HG03565 (cell line): Measurements from ENCODE around the gene PHF20.
"Not testable (repeated sequence)": the region's sequence is repeated elsewhere in the genome, so short reads cannot be mapped to it uniquely, and the experiment has no call there.

Source experiments
- ATAC-seq: cut with Tn5 transposase; IDR thresholded peaks from one replicate; pipeline ENCODE4 v1.9.1; 2021; ENCODE audit warnings: mild to moderate bottlenecking, moderate library complexity; ENCODE audit not compliant: unreplicated experiment

The PHF20 gene

DNA sequence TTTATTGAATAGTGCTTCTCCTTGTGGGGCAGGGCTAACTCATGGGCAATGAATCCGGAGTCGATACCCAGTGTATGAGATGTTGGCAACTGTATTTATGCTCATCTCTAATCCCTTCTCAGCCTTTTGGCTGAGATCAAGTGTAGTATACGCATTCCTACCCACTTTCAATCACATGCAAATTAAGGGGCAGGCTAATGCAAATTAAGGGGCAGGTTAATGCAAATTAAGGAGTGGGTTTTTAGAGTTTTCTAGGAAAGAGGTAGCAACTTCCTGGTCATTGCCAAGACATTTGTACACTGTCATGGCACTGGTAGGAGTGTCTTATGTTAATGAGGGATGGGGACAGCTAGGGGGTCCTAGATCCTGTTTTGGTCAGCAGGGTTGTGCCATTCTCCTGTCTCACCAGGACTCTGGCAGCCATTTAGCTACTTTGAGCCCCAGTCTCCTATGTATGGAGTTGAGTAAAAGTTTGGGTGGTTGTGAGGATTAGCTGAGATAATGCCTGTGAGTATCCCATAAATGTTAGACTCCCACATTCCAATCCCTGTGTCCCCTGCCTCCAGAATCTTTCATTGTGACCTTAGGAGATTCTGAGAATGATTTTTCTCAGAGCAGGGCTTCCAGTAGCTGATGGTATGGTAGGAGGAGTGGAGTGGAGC lies 196.3 kb downstream of the PHF20 start, which contains the start of gene CNBD2:
TSS of gene CNBD2 (plus strand) at position 612 of the 662 bp plus-strand sequence. CDS start 173 bp downstream, outside the sequence.
- no peak for ATAC-seq

DNA sequence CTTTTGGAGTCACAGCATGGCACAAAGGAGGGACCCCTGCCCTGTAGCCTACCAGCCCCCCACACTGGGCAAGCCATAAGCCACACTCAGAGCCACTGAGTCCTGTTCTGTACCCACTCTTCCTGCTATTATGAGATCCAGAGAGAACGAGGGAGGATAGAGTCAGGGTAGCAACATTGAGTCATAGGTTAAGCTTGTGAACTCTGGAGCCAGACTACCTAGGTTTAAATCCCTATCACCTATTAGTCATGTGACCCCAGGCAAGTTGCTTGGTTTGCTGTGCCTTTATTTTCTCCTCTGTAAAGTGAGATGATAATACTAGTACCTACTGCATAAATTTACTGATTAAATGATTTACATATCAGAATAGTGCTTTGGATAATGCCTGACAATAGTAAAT lies 197.1 kb downstream of the PHF20 start:
- ATAC-seq: no peak

GRCh38 chr20:35971981-35972380 lies 200.2 kb downstream of the PHF20 start:
- ATAC-seq: no peak

GRCh38 chr20:35972462-35972861 lies 200.6 kb downstream of the PHF20 start:
- ATAC-seq: no peak

GRCh38 chr20:35974256-35974655 lies 202.4 kb downstream of the PHF20 start:
- ATAC-seq: no peak

DNA sequence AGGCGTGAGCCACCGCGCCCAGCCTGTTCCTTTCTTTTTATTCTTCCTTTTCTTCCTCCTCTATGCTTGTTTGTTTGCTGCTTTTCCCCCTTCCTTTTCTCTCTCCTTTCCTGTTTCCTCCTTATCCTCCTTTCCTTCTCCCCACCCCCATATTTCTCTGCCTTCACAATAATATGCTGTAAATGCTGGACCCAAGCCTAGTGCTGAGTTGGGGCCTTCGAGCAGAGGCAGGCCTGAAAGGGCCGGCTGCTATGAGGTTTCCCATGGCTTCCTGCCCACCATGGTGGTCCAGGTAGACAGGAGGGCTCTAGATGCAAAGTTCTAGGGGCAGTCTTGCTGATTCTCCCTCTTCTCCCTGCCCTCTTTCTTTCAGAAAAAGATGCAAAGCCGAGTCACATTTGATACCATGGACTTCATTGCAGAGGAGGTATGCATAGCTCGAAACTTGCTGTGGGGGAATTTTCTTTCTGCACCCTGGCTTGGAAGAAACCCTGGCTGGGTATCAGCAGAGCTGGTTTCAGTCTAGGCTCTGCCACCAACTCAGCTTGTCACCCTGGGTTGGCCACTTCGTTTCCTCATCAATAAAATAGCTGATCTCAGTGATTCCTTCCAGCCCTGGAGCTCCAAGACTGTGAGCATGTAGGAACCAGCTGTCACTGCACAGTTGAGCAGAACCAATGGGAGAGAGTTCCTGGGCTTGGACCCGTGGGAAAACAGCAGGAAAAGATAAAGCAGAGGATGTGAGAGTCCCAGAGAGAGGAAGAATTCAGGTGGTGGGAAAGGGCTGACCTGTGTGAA lies 204.0 kb downstream of the PHF20 start:
- ATAC-seq: no peak

GRCh38 chr20:35978041-35978513 lies 206.3 kb downstream of the PHF20 start:
- no peak for ATAC-seq

DNA sequence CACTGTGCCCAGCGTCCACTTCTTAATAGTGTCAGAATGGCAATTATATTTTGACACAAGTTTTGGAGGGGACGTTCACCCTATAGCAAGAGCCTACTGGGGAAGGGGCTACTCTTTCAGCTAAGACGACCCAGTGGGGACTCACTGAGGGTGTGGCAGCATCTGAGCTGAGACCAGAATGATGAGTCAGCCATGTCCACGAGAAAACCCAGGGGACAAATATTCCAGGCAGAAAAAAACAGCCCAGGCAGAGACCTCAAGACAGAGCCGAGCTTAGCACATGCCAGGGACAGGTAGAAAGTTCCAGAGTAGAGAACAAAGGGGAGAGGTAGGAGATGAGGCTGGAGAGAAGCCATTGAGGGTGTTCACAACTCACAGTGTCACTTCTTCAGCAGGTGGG lies 207.7 kb downstream of the PHF20 start:
- no peak for ATAC-seq

DNA sequence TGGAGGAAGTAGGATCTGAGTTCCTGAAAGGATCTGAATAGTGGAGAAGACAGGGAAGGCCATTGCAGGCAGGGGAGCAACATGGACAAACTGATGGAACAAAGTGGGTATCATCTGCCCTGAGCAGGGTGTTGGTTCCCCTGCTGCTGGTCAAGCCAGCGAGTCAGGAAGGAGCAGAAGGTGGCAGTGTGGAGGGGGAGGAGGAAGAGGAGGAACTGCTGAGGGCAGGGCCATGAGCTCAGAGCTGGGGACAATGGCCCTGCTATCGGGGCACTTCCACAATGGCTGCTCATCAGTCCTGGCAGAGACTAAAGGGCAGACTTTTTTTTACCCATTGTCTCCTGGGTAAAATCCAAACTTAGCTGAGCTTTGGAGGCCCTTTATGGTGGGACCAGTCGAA lies 210.2 kb downstream of the PHF20 start:
- no peak for ATAC-seq

GRCh38 chr20:35984382-35984781 lies 212.6 kb downstream of the PHF20 start:
- ATAC-seq: no peak

- no peak for ATAC-seq
These were observed 214.0 kb downstream of the PHF20 start for GRCh38 chr20:35985806-35986205.

DNA sequence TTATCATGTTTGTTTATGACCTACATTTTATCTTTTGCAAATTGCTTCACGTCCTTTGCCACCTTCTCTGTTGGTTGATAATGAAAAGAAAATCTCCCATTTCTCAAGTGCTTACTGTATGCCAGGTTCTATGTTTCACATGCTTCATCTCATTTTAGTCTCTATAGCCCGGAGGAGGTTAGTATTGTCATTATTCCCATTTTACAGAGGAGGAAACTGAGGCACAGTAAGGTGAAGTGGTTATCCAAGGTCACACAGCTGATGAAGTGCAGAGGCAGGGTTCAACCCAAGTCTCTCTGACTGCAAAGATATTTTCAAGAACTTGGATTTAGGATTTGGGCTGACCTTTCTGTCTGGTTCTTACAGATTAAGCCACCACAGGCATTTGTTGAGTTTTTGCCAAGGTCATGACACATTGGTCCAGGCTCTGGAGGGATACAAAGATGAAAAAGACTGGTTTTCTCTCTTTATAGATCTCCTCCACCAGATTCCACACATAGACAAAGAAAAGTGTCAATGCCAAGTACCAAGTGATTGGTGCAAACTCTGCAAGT lies 217.2 kb downstream of the PHF20 start:
- no peak for ATAC-seq

DNA sequence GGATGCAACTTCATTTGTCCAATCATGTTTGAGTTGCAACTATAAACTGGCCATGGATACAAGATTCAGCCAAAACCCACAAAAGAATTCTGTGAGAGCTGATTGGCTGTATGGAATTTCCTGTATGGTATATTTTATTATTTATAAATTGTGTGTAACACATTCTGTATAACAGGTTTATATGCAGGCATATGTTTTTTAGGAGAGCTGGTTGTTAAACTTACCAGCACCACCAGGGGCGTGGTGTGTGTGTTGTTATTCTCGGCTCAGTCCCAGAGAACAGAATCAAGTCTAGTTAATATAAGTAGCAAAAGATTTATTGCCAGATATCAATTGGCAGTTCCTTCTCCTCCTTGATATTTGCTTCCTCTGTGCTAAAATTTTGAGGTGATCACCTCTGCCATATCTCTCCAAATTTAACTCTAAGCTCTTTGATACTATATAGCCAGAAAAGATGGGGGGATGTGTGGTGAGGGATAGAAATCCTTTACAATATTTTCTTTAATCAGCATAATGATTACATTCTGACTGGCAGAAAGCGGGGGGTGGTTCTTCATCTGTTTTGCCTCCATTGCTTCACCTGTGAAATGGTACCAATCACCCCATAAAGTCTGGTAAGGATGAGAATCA lies 219.4 kb downstream of the PHF20 start:
- no peak for ATAC-seq

DNA sequence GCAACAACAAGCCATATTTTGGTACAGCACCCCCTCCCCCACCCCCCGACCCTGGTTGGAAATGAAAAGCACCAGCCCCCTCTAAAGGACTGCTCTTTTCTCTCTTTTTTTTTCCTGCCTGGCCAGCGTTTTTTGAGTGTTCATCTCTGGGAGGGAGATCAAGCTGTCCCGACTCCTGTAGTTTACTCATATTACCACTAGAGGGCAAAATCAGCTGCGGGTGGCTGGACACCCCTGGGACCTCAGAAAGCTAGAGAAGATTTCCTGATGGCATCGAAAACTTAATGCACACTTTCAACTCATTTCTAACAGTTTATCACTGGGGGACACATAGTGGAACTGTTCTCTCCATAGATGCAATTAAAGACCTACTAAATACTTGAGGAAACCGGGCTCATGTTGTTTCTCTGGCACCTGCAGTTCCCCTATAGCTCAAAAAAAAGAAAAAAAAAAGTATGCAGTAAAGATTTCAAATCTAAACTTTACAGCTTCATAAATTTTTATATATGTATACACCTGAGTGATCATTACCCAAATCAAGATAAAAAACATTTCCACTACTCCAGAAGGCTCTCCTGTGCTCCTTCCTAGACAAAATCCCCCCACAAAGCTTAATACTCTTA lies 221.0 kb downstream of the PHF20 start:
- no peak for ATAC-seq

DNA sequence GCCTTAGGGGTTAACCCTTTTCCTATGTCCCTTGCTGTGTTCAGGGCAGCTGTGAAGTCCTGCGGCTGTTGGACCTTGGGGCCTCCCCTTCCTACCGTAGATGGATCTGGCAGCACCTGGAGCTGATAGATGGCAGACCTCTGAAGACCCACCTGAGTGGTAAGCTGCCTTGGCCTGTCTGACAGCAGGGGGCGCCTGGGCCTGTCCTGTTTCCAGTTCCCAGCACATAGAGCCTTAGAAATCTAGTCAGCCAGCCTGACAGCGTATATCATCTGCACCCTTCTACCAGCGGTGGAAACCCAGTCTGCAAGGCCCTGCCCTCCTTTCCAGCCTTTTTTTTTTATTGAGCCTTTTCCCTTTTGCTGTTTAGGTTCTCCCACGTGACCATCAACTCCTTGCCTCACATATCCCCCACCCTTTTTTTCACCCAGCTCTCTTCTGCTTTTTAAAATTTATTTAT lies 223.2 kb downstream of the PHF20 start:
- ATAC-seq: no peak

DNA sequence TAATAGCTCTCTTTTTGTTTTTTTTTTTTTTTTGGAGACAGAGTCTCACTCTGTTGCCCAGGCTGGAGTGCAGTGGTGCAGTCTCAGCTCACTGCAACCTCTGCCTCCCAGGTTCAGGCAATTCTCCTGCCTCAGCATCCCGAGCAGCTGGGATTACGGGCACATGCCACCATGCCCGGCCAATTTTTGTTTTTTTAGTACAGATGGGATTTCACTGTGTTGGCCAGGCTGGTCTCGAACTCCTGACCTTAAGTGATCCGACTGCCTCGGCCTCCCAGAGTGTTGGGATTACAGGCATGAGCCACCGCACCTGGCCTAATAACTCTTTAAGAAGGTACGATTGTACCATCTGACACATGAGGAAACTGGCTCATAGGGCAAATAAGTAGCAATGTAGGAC lies 224.7 kb downstream of the PHF20 start:
- ATAC-seq: not testable (repeated sequence)
